NT2/D1 (cell line): ENCODE data around the gene PRPS1.

Experiments used
- DNase-seq: peaks from one replicate; pipeline ENCODE4 v3.0.0-alpha.2; 2011; ENCODE audit warnings: low read depth, low spot score
- H3K27me3 ChIP-seq: 2 replicates; pipeline ENCODE4 v1.6.0; 2011; ENCODE audit warnings: mild to moderate bottlenecking; ENCODE audit not compliant: insufficient read length, insufficient read depth
- H3K36me3 ChIP-seq: 2 replicates; pipeline ENCODE4 v1.6.1; 2011; ENCODE audit warnings: mild to moderate bottlenecking, low read length, mixed read lengths; ENCODE audit not compliant: insufficient read depth, insufficient read length
- H3K4me1 ChIP-seq: 2 replicates; pipeline ENCODE4 v1.5.1; 2011; ENCODE audit not compliant: insufficient read depth, insufficient read length
- H3K4me3 ChIP-seq: 2 replicates; pipeline ENCODE4 v1.5.1; 2011; ENCODE audit warnings: low read depth; ENCODE audit not compliant: insufficient read length
- H3K9ac ChIP-seq: 2 replicates; pipeline ENCODE4 v1.6.0; 2011; ENCODE audit warnings: low read depth; ENCODE audit not compliant: insufficient read length
- H3K9me3 ChIP-seq: 2 replicates; pipeline ENCODE4 v1.5.1; 2011; ENCODE audit warnings: mild to moderate bottlenecking, low read length; ENCODE audit not compliant: insufficient read depth
- SUZ12 ChIP-seq: IDR thresholded peaks from 2 replicates; pipeline ENCODE4 v1.6.1; 2011; ENCODE audit not compliant: insufficient read length, insufficient read depth; ENCODE audit errors: extremely low read depth
- YY1 ChIP-seq: IDR thresholded peaks from 2 replicates; pipeline ENCODE4 v1.6.1; 2011; ENCODE audit not compliant: insufficient read length, insufficient read depth
- ZNF274 ChIP-seq: IDR thresholded peaks from 2 replicates; pipeline ENCODE4 v1.6.1; 2011; ENCODE audit warnings: mild to moderate bottlenecking, low read depth, low read length

PRPS1 gene

DNA sequence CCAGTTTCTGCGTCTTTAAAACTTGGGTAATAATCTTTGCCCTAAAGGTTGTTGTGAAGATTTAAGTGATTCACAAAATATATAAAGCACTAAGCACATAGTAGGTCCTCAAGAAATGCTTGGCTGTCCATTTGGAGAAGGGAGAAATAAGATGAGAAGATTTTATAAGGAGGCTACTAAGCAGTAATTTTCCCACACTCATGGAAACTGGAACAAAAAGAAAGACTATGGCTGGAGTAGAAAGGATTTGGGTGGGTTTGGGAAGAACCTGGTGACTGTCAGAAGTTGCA lies 47.0 kb downstream of the PRPS1 start:
- no peak for DNase-seq
- Histone ChIP-seq H3K9ac (no peak overlapping the region), H3K36me3 (no peaks in the 10 kb centered on the region), H3K27me3 (no peaks in the 10 kb centered on the region), H3K4me3 (no peak overlapping the region), H3K4me1 (no peaks in the 10 kb centered on the region), H3K9me3 (no peaks in the 10 kb centered on the region)
- no peak for TF ChIP-seq SUZ12
- TF ChIP-seq ZNF274 = no peak
- TF ChIP-seq YY1 = no peak

DNA sequence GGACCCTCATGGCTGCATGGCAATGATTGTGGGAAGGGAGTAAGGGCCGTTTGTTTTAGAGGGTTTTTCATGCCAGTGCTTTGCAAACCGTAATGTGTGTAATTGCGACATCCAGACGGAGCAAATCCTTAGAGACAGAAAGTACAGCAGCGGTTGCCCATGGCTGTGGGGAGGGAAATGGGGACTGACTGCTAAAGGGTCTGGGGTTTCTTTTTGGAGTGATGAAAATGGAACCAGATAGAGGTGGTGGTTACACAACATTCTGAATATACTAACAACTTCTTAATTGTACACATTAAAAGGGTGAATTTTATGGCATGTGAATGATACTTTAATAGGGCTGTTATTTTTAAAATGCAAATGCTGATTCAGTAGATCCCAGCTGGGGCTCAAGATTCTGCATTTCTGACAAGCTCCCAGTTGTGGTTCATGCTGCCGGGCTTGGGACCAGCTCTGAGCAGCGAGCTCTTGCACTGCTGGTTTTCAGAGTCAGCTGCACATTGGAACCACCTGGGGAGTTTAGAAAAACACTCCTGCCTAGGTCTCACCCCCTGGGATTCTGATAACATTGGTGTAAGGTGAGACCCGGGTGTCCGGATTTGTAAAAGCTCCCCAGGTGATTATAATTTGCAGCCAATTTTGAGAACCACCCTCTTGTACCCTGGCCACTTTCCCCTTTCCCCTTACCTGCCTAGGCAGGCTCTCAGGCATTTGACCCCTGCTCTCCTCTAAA lies 47.7 kb downstream of the PRPS1 start:
- Histone ChIP-seq H3K4me1 (no peaks in the 10 kb centered on the region), H3K4me3 (no peak overlapping the region), H3K27me3 (no peaks in the 10 kb centered on the region), H3K9me3 (no peaks in the 10 kb centered on the region), H3K9ac (no peak overlapping the region), H3K36me3 (no peaks in the 10 kb centered on the region)
- TF ChIP-seq ZNF274 (no peak), YY1 (no peak), SUZ12 (no peak)
- no peak for DNase-seq

DNA sequence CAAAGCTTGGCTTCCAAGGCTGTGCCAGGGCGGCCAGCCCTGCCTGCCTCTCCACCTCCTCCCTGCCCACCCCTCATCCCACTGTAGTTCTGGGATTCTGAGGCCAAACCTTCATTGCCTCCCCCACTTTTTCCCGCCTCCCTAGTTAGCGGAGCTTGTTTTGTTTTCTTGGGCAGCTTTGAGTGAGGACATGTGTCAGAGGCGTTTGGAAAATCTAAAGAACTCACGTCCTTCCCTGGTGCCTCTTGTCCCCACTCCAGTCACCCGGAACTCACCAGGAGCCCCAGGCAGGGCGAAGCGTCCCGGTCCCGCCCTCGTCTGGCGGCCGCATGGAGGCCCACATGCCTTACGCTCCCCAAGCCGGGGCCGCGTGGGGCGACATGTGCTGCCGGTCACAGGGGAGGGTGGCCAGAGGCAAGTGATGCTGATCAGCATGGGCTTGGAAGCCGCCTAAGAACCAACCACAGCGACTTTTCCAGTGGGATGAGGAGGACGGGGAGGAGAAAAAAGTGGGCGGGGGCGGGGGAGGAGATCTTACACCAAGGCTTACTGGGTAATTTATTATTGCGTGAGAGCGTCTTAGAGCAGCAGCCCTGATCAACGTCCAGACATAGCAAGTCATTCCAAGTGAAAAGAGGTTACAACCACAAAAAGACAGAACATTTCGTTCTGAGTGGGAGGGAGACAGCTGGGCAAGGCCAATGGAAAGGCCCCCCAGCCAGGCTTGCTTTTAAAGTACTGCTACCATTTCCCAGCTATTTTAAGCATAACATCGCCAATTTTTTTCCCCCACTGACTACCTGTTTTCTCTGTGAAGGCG lies 48.5 kb downstream of the PRPS1 start:
- H3K4me3 ChIP-seq = no peak overlapping the region
- no peak for DNase-seq
- no peaks in the 10 kb centered on the region for H3K27me3 ChIP-seq
- no peaks in the 10 kb centered on the region for H3K9me3 ChIP-seq
- no peak overlapping the region for H3K9ac ChIP-seq
- no peaks in the 10 kb centered on the region for H3K36me3 ChIP-seq
- TF ChIP-seq YY1 (no peak), ZNF274 (no peak), SUZ12 (no peak)
- H3K4me1 ChIP-seq = no peaks in the 10 kb centered on the region

DNA sequence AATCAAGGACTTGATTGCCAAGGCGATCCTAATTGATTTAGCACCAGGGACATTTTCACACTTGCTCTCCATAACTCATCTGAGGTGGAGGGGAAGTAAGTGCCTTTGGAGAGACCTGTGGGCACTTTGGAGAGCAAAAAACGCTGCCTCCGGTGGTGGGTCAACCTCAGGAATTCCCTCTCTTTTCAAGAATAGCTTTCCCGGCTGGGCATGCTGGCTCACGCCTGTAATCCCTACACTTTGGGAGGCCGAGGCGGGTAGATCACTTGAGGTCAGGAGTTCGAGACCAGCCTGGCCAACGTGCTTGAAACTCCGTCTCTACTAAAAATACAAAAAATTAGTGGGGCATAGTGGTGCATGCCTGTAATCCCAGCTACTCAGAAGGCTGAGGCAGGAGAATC lies 49.2 kb downstream of the PRPS1 start:
- Histone ChIP-seq H3K9ac (no peak overlapping the region), H3K4me3 (no peak overlapping the region), H3K4me1 (no peaks in the 10 kb centered on the region), H3K27me3 (no peaks in the 10 kb centered on the region), H3K36me3 (no peaks in the 10 kb centered on the region), H3K9me3 (no peaks in the 10 kb centered on the region)
- DNase-seq = no peak
- TF ChIP-seq YY1 = no peak
- no peak for TF ChIP-seq SUZ12
- no peak for TF ChIP-seq ZNF274

- no peak for DNase-seq
- no peaks in the 10 kb centered on the region for H3K36me3 ChIP-seq
- no peak overlapping the region for H3K4me3 ChIP-seq
- H3K27me3 ChIP-seq = no peaks in the 10 kb centered on the region
- no peaks in the 10 kb centered on the region for H3K4me1 ChIP-seq
- TF ChIP-seq SUZ12 = no peak
- no peak for TF ChIP-seq YY1
- TF ChIP-seq ZNF274 = no peak
- no peak overlapping the region for H3K9ac ChIP-seq
- H3K9me3 ChIP-seq = no peaks in the 10 kb centered on the region
These were observed 49.6 kb downstream of the PRPS1 start for GRCh38 chrX:107677909-107678308.

- no peaks in the 10 kb centered on the region for H3K9me3 ChIP-seq
- H3K27me3 ChIP-seq = no peaks in the 10 kb centered on the region
- no peak for DNase-seq
- no peaks in the 10 kb centered on the region for H3K4me1 ChIP-seq
- no peak overlapping the region for H3K9ac ChIP-seq
- no peak overlapping the region for H3K4me3 ChIP-seq
- TF ChIP-seq ZNF274 = no peak
- no peak for TF ChIP-seq YY1
- no peak for TF ChIP-seq SUZ12
- no peaks in the 10 kb centered on the region for H3K36me3 ChIP-seq
These were observed 50.8 kb downstream of the PRPS1 start for GRCh38 chrX:107678957-107679740.

- TF ChIP-seq YY1 = no peak
- TF ChIP-seq ZNF274 = no peak
- no peak for TF ChIP-seq SUZ12
- Histone ChIP-seq H3K27me3 (no peaks in the 10 kb centered on the region), H3K4me3 (no peak overlapping the region), H3K36me3 (no peaks in the 10 kb centered on the region), H3K9me3 (no peaks in the 10 kb centered on the region), H3K9ac (no peak overlapping the region), H3K4me1 (no peaks in the 10 kb centered on the region)
- DNase-seq = no peak
These were observed 53.9 kb downstream of the PRPS1 start for GRCh38 chrX:107682256-107682655.
